Adrenal gland (tissue), 5 donors: Measurements from ENCODE around the gene PLEKHA5.

ENCODE experiments used
- CTCF ChIP-seq, 6 experiments: fragments of 450-650 bp in 4 of 6; fragments of 200-600 bp in 2 of 6; sonication (generic) in 1 of 6; IDR thresholded peaks; 1 replicate in 5 of 6; 2 replicates in 1 of 6; pipeline versions ENCODE4 v1.5.1 to v1.8.0; 2016 to 2021; ENCODE audit warnings: antibody characterized with exemption in 6 of 6, mild to moderate bottlenecking in 2 of 6, moderate library complexity in 1 of 6
- POLR2A ChIP-seq, 2 donors: fragments of 450-650 bp; IDR thresholded peaks; one replicate each; pipeline ENCODE4 v1.6.1; 2017; ENCODE audit warnings: antibody characterized with exemption in 2 of 2, mild to moderate bottlenecking in 2 of 2, moderate library complexity in 1 of 2
- donor health status: DM: no; HTN: no; CAD: no.

GRCh38 chr12:19155981-19156734 lies 26.6 kb downstream of the PLEKHA5 start:
- TF ChIP-seq CTCF (IDR thresholded peaks at IDR 0.05), result no peak
- TF ChIP-seq POLR2A (IDR thresholded peaks at IDR 0.05), result no peak
